ENCODE measurements around the gene HRH1. TPM values are rescaled to one million over a fixed set of nuclear protein-coding genes. Genes with fewer than 3 reads are reported as not detected.
"Not testable (repeated sequence)": the region's sequence is repeated elsewhere in the genome, so short reads cannot be mapped to it uniquely, and the experiment has no call there.

The HRH1 gene
- total RNA-seq, 2 donors from 2014 or later = 4.6 TPM

- Mint-ChIP-seq H3K4me1 (ENCODE audit: low read depth) (no peaks in the 10 kb centered on the region), H3K27me3 (ENCODE audit: low read depth) (peaks cover 27% of the 10 kb centered on the region), H3K4me3 (no peak overlapping the region), H3K9me3 (no peaks in the 10 kb centered on the region), H3K27ac (no peak overlapping the region), H3K36me3 (ENCODE audit: insufficient read depth in 2 of 2) (no peaks in the 10 kb centered on the region)
- ATAC-seq (replicated peaks in 1 of 2) (no peak), DNase-seq (no peak)
Observed at GRCh38 chr3:11168406-11168805, 14.1 kb downstream of the HRH1 start.

GRCh38 chr3:11168881-11169805 lies 14.8 kb downstream of the HRH1 start:
- H3K9me3 Mint-ChIP-seq = no peaks in the 10 kb centered on the region
- no peak for ATAC-seq (replicated peaks in 1 of 2)
- no peak for DNase-seq
- H3K36me3 Mint-ChIP-seq (ENCODE audit: insufficient read depth in 2 of 2) = no peaks in the 10 kb centered on the region
- no peak overlapping the region for H3K27ac Mint-ChIP-seq
- H3K27me3 Mint-ChIP-seq (ENCODE audit: low read depth) = peaks cover 21% of the 10 kb centered on the region
- H3K4me3 Mint-ChIP-seq = no peak overlapping the region
- H3K4me1 Mint-ChIP-seq (ENCODE audit: low read depth) = no peaks in the 10 kb centered on the region

GRCh38 chr3:11170052-11170770 lies 15.9 kb downstream of the HRH1 start:
- Mint-ChIP-seq H3K36me3 (ENCODE audit: insufficient read depth in 2 of 2) (no peaks in the 10 kb centered on the region), H3K4me1 (ENCODE audit: low read depth) (no peaks in the 10 kb centered on the region), H3K4me3 (no peak overlapping the region), H3K9me3 (no peaks in the 10 kb centered on the region), H3K27ac (no peak overlapping the region), H3K27me3 (ENCODE audit: low read depth) (peaks cover 15% of the 10 kb centered on the region)
- no peak for DNase-seq
- no peak for ATAC-seq (replicated peaks in 1 of 2)

GRCh38 chr3:11172096-11172690 lies 17.9 kb downstream of the HRH1 start:
- H3K4me1 Mint-ChIP-seq (ENCODE audit: low read depth) = no peaks in the 10 kb centered on the region

GRCh38 chr3:11173828-11174465 lies 19.7 kb downstream of the HRH1 start:
- ATAC-seq (replicated peaks in 1 of 2) = no peak
- Mint-ChIP-seq H3K36me3 (ENCODE audit: insufficient read depth in 2 of 2) (no peaks in the 10 kb centered on the region), H3K27ac (no peak overlapping the region)

More at GRCh38 chr3:11172096-11172690, 17.9 kb downstream of the HRH1 start:
- Mint-ChIP-seq H3K9me3 (no peaks in the 10 kb centered on the region), H3K4me3 (no peak overlapping the region), H3K27me3 (ENCODE audit: low read depth) (peaks cover 15% of the 10 kb centered on the region), H3K27ac (no peak overlapping the region), H3K36me3 (ENCODE audit: insufficient read depth in 2 of 2) (no peaks in the 10 kb centered on the region)
- ATAC-seq (replicated peaks in 1 of 2) (no peak), DNase-seq (no peak)

GRCh38 chr3:11178421-11178820 lies 24.1 kb downstream of the HRH1 start:
- Mint-ChIP-seq H3K4me1 (ENCODE audit: low read depth) (no peaks in the 10 kb centered on the region), H3K27me3 (ENCODE audit: low read depth) (no peaks in the 10 kb centered on the region), H3K27ac (no peak overlapping the region), H3K36me3 (ENCODE audit: insufficient read depth in 2 of 2) (no peaks in the 10 kb centered on the region), H3K9me3 (no peaks in the 10 kb centered on the region), H3K4me3 (no peak overlapping the region)
- DNase-seq = no peak
- ATAC-seq (replicated peaks in 1 of 2) = no peak

More at GRCh38 chr3:11173828-11174465, 19.7 kb downstream of the HRH1 start:
- Mint-ChIP-seq H3K9me3 (no peaks in the 10 kb centered on the region), H3K4me1 (ENCODE audit: low read depth) (no peaks in the 10 kb centered on the region), H3K27me3 (ENCODE audit: low read depth) (peaks cover 15% of the 10 kb centered on the region), H3K4me3 (no peak overlapping the region)
- DNase-seq = no peak

- not testable (repeated sequence) for DNase-seq; H3K4me1 Mint-ChIP-seq (ENCODE audit: low read depth); H3K9me3 Mint-ChIP-seq; H3K36me3 Mint-ChIP-seq (ENCODE audit: insufficient read depth in 2 of 2); H3K27ac Mint-ChIP-seq; ATAC-seq (replicated peaks in 1 of 2); H3K4me3 Mint-ChIP-seq
- peaks cover 25% of the 10 kb centered on the region for H3K27me3 Mint-ChIP-seq (ENCODE audit: low read depth)
Observed at GRCh38 chr3:11184328-11184969, 30.2 kb downstream of the HRH1 start.

- H3K36me3 Mint-ChIP-seq (ENCODE audit: insufficient read depth in 2 of 2) = no peaks in the 10 kb centered on the region
- H3K4me3 Mint-ChIP-seq = no peak overlapping the region
- ATAC-seq (replicated peaks in 1 of 2) = no peak
- no peak overlapping the region for H3K27ac Mint-ChIP-seq
- no peak for DNase-seq
- H3K9me3 Mint-ChIP-seq = no peaks in the 10 kb centered on the region
- no peaks in the 10 kb centered on the region for H3K4me1 Mint-ChIP-seq (ENCODE audit: low read depth)
- peaks cover 25% of the 10 kb centered on the region for H3K27me3 Mint-ChIP-seq (ENCODE audit: low read depth)
Observed at GRCh38 chr3:11185144-11185543, 30.9 kb downstream of the HRH1 start.

- peaks cover 25% of the 10 kb centered on the region for H3K27me3 Mint-ChIP-seq (ENCODE audit: low read depth)
- ATAC-seq (replicated peaks in 1 of 2) (no peak), DNase-seq (no peak)
- H3K4me1 Mint-ChIP-seq (ENCODE audit: low read depth) = no peaks in the 10 kb centered on the region
- H3K27ac Mint-ChIP-seq = no peak overlapping the region
- H3K9me3 Mint-ChIP-seq = no peaks in the 10 kb centered on the region
- no peaks in the 10 kb centered on the region for H3K36me3 Mint-ChIP-seq (ENCODE audit: insufficient read depth in 2 of 2)
- no peak overlapping the region for H3K4me3 Mint-ChIP-seq
Observed at GRCh38 chr3:11185564-11186317, 31.4 kb downstream of the HRH1 start.

- Mint-ChIP-seq H3K27ac (no peak overlapping the region), H3K36me3 (ENCODE audit: insufficient read depth in 2 of 2) (no peaks in the 10 kb centered on the region), H3K4me1 (ENCODE audit: low read depth) (no peaks in the 10 kb centered on the region), H3K9me3 (no peaks in the 10 kb centered on the region), H3K27me3 (ENCODE audit: low read depth) (peaks cover 25% of the 10 kb centered on the region), H3K4me3 (no peak overlapping the region)
- no peak for DNase-seq
- ATAC-seq (replicated peaks in 1 of 2) = no peak
Observed at GRCh38 chr3:11186318-11186692, 32.0 kb downstream of the HRH1 start.

GRCh38 chr3:11186771-11187191 lies 32.5 kb downstream of the HRH1 start:
- no peak for ATAC-seq (replicated peaks in 1 of 2)
- H3K4me1 Mint-ChIP-seq (ENCODE audit: low read depth) = no peaks in the 10 kb centered on the region
- H3K9me3 Mint-ChIP-seq = no peaks in the 10 kb centered on the region
- no peak overlapping the region for H3K4me3 Mint-ChIP-seq
- DNase-seq = no peak
- H3K36me3 Mint-ChIP-seq (ENCODE audit: insufficient read depth in 2 of 2) = no peaks in the 10 kb centered on the region
- no peak overlapping the region for H3K27ac Mint-ChIP-seq
- peaks cover 25% of the 10 kb centered on the region for H3K27me3 Mint-ChIP-seq (ENCODE audit: low read depth)

- Mint-ChIP-seq H3K36me3 (ENCODE audit: insufficient read depth in 2 of 2) (no peaks in the 10 kb centered on the region), H3K9me3 (peaks cover 0 to under 1% of the 10 kb centered on the region in 2 donors), H3K4me3 (no peak overlapping the region), H3K27ac (no peak overlapping the region), H3K4me1 (ENCODE audit: low read depth) (no peaks in the 10 kb centered on the region), H3K27me3 (ENCODE audit: low read depth) (peaks cover 25% of the 10 kb centered on the region)
- DNase-seq (no peak), ATAC-seq (replicated peaks in 1 of 2) (no peak)
Observed at GRCh38 chr3:11187681-11188080, 33.4 kb downstream of the HRH1 start.

All from activated T-cell treated with anti-CD3 and anti-CD28 coated beads, Interleukin-2, amount 50 U/mL, for 72 hours (primary cell).